IMR-90 (cell line): ENCODE measurements around the gene ANO2.

Source experiments
- NFE2L2 ChIP-seq: fragments of 150-350 bp; IDR thresholded peaks from 2 replicates; pipeline ENCODE4 v1.6.1; 2016; ENCODE audit warnings: low read depth, mild to moderate bottlenecking, low read length
- POLR2A ChIP-seq: IDR thresholded peaks from 2 replicates; pipeline ENCODE4 v1.6.1; 2012; ENCODE audit warnings: mild to moderate bottlenecking, low read depth, low read length
- SMC3 ChIP-seq: fragments of 150-350 bp; IDR thresholded peaks from 2 replicates; pipeline ENCODE4 v1.6.1; 2016; ENCODE audit warnings: low read depth, mild to moderate bottlenecking, antibody characterized with exemption, low read length, moderate library complexity

- TF ChIP-seq NFE2L2 (no peak), POLR2A (no peak), SMC3 (no peak)
Observed at GRCh38 chr12:5905757-5906156, 39.3 kb downstream of the ANO2 start.
